GM21447 (cell line): ENCODE results near the gene ADAMTSL1.

Experiments
- ATAC-seq: cut with Tn5 transposase; IDR thresholded peaks from one replicate; pipeline ENCODE4 v1.9.1; 2021; ENCODE audit not compliant: unreplicated experiment

The ADAMTSL1 gene

GRCh38 chr9:18891946-18892670, 418.2 kb downstream of the ADAMTSL1 start:
- ATAC-seq: no peak

GRCh38 chr9:18893046-18893445, 419.1 kb downstream of the ADAMTSL1 start:
- ATAC-seq: no peak

GRCh38 chr9:18893491-18893890, 419.5 kb downstream of the ADAMTSL1 start:
- no peak for ATAC-seq

- no peak for ATAC-seq
Measured at GRCh38 chr9:18896004-18896403, 422.1 kb downstream of the ADAMTSL1 start.

- ATAC-seq: no peak
Measured at GRCh38 chr9:18896531-18897179, 422.7 kb downstream of the ADAMTSL1 start.

- no peak for ATAC-seq
Measured at GRCh38 chr9:18903450-18903849, 429.5 kb downstream of the ADAMTSL1 start.

- ATAC-seq: no peak
Measured at GRCh38 chr9:18905028-18905882, 431.3 kb downstream of the ADAMTSL1 start.

- no peak for ATAC-seq
Measured at GRCh38 chr9:18905883-18906629, 432.1 kb downstream of the ADAMTSL1 start.

- no peak for ATAC-seq
Measured at GRCh38 chr9:18906656-18907395, 432.9 kb downstream of the ADAMTSL1 start.

- no peak for ATAC-seq
Measured at GRCh38 chr9:18907927-18908625, 434.1 kb downstream of the ADAMTSL1 start.

- no peak for ATAC-seq
Measured at GRCh38 chr9:18909140-18910018, 435.4 kb downstream of the ADAMTSL1 start.

- ATAC-seq: no peak
Measured at GRCh38 chr9:18910435-18910834, 436.5 kb downstream of the ADAMTSL1 start.

- ATAC-seq: no peak
Measured at GRCh38 chr9:18910916-18911315, 437.0 kb downstream of the ADAMTSL1 start.

GRCh38 chr9:18911714-18912342, 437.9 kb downstream of the ADAMTSL1 start:
- no peak for ATAC-seq

- no peak for ATAC-seq
Measured at GRCh38 chr9:18920141-18921084, 446.5 kb downstream of the ADAMTSL1 start.

- no peak for ATAC-seq
Measured at GRCh38 chr9:18921366-18922075, 447.6 kb downstream of the ADAMTSL1 start.
